ENCODE measurements around the gene SLC25A21.
"Not testable (repeated sequence)": the region's sequence is repeated elsewhere in the genome, so short reads cannot be mapped to it uniquely, and the experiment has no call there.

SLC25A21 gene

GRCh38 chr14:37036669-37037341, 135.6 kb downstream of the SLC25A21 start:
- no peak for DNase-seq

- DNase-seq = no peak
Measured at GRCh38 chr14:37035401-37035800, 137.0 kb downstream of the SLC25A21 start.

GRCh38 chr14:37034410-37035285, 137.8 kb downstream of the SLC25A21 start:
- no peak for DNase-seq

DNA sequence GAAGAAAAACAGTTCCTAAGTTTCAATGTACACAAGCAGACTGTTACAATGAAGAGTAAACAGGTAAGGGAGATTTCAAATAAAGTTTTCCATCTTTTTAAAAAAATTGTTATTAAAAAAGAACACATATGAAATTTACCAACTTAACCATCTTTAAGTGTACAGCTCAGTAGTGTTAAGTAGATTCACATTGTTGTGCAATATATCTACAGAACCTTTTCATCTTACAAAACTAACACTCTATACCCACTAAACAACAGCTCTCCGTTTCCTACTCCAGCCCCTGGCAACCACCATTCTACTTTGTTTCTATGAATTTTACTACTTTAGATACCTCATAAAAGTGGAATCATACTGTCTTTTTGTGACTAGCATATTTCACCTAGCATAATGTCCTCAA, 139.5 kb downstream of the SLC25A21 start:
- no peak for DNase-seq

DNA sequence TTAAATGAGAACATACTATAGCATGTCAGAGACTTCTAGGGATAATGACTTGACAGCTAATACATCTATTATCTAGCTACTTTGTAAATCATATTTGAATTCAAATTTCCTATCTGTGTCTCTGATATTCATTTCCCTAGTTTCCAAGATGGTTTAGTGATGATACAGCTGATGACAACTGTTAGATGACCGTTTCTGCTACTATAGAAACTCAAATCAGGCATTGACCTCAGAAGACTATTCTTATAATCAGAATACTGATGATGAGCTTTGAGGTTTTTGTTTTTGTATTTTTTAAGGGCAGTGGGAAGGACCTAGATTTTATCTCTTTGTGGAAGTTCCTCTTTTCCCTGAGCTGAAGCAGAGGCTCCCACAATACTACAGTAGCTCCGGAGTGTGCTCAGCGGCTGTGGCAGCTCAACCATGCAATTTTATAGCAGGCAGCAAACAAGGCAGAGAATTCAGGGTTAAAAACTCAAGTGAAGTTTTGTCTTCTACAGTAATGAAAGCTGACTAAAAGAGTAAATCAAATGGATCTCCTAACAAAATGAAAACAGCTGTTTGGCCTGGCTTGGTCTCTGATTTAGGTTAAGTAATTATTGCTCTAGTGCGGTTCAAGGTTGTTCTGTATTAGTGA, 145.1 kb downstream of the SLC25A21 start:
- no peak for DNase-seq

- no peak for DNase-seq
Measured at GRCh38 chr14:37023875-37024565, 148.4 kb downstream of the SLC25A21 start.

GRCh38 chr14:37021390-37021789, 151.0 kb downstream of the SLC25A21 start:
- no peak for DNase-seq

- DNase-seq = no peak
Measured at GRCh38 chr14:37019488-37019887, 152.9 kb downstream of the SLC25A21 start.

GRCh38 chr14:37018571-37019240, 153.7 kb downstream of the SLC25A21 start:
- DNase-seq = no peak

- DNase-seq = no peak
Measured at GRCh38 chr14:37013078-37013477, 159.3 kb downstream of the SLC25A21 start.

GRCh38 chr14:36998686-36999085, 173.7 kb downstream of the SLC25A21 start:
- no peak for DNase-seq

GRCh38 chr14:36997843-36998242, 174.6 kb downstream of the SLC25A21 start:
- DNase-seq = no peak

- DNase-seq = no peak
Measured at GRCh38 chr14:36996857-36997590, 175.4 kb downstream of the SLC25A21 start.

GRCh38 chr14:36996133-36996856, 176.1 kb downstream of the SLC25A21 start:
- DNase-seq = no peak

- no peak for DNase-seq
Measured at GRCh38 chr14:36989806-36990205, 182.6 kb downstream of the SLC25A21 start.

- no peak for DNase-seq
Measured at GRCh38 chr14:36988989-36989388, 183.4 kb downstream of the SLC25A21 start.

GRCh38 chr14:36988568-36988967, 183.8 kb downstream of the SLC25A21 start:
- no peak for DNase-seq

DNA sequence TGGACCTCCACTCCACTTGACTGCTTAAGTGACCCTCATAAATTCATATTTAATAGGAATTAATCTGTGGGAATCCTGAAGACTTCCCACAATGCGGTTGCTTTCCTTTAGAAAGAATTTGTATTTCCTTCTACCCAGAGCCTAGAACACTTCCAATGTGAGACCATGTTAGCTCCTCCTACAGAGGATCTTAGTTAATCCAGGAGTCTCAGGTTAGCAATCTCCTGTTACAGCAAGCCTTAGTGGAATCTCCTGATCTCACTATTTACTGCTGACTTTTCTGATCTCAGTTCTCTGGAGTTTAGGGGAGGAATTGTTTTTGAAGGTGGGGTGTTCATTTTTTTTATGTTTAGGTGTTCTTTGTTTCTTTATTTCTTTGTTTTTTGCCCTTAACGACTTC, 186.0 kb downstream of the SLC25A21 start:
- no peak for DNase-seq

DNA sequence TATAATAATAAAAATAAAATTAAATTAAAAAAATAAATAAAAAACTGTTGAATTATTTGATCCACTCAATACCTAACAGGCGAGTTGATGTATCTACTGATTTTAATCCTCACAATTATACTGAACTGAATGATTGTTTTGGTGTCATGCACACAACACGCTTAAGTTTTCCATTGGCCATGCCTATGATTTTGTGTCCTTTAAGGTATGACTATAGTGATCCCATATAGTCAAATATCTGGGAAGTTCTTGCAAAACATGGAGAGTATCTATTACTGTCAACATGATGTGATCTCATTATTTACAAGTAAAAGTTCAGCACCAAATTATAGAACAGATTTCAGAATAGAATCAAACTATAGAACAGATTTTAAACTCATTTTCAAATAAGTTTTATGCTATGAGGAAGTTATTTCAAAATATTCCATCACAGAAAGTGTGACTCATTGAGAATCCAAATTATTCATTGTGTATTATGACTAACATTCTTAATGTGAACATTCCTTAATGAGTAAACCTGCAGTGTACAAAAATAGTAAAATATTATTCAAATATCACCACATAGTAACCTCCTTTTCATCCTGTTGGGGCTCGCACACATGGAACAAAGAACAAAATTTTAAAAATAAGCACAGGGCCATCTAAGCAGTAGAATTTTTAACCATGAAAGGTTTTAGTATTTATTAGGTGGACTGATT, 190.4 kb downstream of the SLC25A21 start:
- no peak for DNase-seq

DNA sequence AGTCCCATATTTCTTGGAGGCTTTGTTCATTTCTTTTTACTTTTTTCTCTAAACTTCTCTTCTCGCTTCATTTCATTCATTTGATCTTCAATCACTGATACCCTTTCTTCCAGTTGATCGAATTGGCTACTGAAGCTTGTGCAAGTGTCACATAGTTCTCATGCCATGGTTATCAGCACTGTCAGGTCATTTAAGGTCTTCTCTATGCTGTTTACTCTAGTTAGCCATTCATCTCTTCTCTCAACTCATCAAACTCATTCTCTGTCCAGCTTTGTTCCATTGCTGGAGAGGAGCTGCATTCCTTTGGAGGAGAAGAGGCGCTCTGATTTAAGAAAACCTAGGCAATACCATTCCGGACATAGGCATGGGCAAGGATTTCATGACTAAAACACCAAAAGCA, 192.0 kb downstream of the SLC25A21 start:
- DNase-seq = not testable (repeated sequence)

DNA sequence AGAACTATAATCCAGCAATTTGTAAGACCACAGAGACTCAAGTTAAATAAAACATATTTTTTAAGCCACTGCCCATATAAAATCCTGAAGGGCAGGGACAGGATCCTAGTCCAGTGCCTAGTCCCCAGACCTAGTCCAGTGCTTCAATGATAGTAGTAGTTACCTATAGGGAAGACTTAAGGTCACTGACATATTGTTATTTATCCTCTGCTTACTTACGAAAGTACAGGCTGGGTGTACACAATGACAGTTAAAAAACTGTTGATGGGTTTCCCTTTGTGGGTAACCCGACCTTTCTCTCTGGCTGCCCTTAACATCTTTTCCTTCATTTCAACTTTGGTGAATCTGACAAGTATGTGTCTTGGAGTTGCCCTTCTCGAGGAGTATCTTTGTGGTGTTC, 192.5 kb downstream of the SLC25A21 start:
- no peak for DNase-seq

Data from activated CD4-positive, alpha-beta T cell treated with anti-CD3 and anti-CD28 coated beads for 1 hour (primary cell).